Non-pigmented ciliary epithelial cell (primary cell): ENCODE data around the gene GATA1.

ENCODE experiments used
- DNase-seq: peaks from one replicate; pipeline ENCODE4 v3.0.0-alpha.2; 2010; ENCODE audit warnings: low read depth

GATA1 gene

DNA sequence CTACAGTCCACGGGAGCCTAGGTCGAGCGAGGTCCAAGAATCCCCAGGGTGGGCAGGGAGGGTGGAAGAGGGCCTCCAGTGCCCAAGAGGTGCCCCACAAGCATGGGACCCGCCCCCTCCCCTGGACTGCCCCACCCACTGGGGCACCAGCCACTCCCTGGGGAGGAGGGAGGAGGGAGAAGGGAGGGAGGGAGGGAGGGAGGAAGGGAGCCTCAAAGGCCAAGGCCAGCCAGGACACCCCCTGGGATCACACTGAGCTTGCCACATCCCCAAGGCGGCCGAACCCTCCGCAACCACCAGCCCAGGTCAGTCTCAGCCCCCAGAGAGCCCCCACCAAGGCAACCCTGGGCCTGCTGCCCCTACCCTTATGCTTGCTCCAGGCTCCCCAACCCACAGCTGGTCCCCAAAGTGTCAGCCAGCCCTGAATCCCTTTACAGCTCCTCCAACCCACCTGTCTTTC, at the start of gene GATA1:
GATA1 (plus strand) TSS at position 250 of the 460 bp plus-strand sequence. CDS start 4,520 bp downstream, outside the sequence.
- no peak for DNase-seq

- no peak for DNase-seq
Measured at GRCh38 chrX:48736878-48737212, 49.5 kb upstream of the GATA1 start.

- DNase-seq: peak; percentile 89
Measured at GRCh38 chrX:48737213-48737938, 49.0 kb upstream of the GATA1 start.

DNA sequence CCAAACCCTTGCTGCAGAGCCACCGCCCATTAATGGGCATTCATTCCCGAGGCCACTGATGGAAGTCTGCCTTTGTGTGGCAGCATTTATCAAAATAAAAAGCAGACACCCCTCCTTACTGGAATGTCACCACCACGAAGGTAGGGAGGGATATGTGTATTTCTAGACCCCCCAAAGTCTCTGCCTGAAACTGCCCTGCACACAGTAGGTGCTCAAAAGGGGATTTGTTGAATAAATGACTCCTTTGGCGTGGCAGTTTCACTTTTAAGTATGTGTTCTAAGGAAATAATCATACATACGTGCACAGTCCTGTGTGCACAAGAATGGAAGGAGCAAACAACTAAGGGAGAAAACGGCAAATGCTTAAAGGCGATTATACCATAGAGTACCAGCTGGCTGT, 48.5 kb upstream of the GATA1 start:
- DNase-seq: no peak

DNA sequence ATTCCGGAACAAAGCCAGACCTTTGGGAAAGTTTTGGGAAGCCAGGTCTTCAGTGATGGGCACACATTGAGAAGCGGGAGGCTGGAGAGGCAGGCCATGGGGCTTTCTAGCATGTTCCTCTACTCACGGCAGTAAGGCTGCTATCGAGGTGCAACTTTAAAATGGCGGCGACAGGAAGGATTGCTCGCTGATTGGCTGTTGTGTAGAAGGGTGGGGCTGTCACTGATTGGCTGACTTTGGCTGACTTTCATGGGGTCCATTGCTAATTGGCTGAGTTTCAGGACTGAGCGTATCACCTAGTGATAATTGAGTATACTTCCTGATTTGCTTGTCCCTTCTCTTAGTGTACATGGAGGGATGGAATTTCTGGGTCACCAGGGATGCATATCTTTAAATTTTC, 44.6 kb upstream of the GATA1 start:
- DNase-seq: no peak

DNA sequence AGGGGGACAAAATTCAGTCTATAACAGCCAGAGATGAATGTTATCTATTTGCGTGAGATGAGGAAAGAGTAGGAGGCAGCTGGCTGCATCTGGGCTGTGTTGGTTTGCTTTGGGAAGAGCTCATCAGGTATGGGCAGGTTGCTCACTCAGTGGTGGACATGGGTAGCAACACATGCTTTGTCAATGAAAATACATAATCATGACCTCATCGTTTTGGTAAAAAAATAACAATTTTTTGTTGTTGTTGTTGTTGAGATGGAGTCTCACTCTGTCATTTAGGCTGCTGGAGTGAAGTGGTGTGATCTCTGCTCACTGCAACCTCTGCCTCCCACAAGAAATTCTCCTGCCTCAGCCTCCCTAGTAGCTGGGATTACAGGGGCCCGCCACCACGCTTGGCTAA, 41.2 kb upstream of the GATA1 start:
- DNase-seq: no peak

- DNase-seq: no peak
Measured at GRCh38 chrX:48747415-48748016, 38.9 kb upstream of the GATA1 start.

- DNase-seq: no peak
Measured at GRCh38 chrX:48749182-48749581, 37.2 kb upstream of the GATA1 start.

GRCh38 chrX:48751343-48751742, 35.0 kb upstream of the GATA1 start:
- no peak for DNase-seq

GRCh38 chrX:48752498-48752897, 33.9 kb upstream of the GATA1 start:
- no peak for DNase-seq

DNA sequence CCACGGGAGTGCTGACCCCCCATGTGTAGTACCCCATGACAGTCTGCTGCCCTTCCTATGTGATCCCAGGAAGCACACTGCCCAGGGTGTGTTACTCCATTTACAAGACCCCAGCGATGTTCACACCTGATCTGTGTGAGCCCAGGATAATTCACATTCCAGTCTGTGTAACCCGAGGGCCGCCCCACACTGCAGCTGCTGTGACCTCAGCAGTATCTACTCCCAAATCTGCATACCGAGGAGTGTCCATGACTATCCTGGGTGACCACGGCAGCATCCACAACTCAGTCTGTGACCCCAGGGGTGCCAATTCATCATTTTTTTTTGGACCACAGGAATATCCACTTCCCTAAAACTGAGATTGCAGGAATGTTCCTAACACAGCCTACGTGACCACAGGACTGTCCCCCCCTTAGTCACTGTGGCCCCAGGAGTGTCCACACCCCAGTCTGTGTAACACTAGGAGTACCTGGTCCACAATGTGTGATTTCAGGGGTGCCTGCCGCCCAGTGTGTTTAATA, 32.6 kb upstream of the GATA1 start:
- DNase-seq: no peak

DNA sequence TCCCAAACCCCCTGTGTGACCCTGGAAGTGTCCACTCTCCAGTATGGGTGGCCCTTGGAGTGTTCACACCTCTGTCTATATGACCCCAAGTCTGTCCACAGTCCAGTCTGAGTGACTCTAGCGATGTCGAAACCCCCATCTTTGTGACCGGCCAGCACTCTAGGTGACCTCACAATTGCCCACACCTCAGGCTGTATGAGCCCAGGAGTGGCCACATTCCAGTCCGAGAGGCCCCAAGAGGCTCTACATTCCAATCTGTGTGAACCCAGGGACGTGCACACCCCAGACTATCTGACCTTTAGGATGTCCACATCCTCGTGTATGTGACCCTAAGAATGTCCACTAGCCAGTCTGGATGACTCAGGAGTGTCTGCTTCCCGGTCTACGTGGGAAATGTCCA, 32.2 kb upstream of the GATA1 start:
- DNase-seq: no peak

DNA sequence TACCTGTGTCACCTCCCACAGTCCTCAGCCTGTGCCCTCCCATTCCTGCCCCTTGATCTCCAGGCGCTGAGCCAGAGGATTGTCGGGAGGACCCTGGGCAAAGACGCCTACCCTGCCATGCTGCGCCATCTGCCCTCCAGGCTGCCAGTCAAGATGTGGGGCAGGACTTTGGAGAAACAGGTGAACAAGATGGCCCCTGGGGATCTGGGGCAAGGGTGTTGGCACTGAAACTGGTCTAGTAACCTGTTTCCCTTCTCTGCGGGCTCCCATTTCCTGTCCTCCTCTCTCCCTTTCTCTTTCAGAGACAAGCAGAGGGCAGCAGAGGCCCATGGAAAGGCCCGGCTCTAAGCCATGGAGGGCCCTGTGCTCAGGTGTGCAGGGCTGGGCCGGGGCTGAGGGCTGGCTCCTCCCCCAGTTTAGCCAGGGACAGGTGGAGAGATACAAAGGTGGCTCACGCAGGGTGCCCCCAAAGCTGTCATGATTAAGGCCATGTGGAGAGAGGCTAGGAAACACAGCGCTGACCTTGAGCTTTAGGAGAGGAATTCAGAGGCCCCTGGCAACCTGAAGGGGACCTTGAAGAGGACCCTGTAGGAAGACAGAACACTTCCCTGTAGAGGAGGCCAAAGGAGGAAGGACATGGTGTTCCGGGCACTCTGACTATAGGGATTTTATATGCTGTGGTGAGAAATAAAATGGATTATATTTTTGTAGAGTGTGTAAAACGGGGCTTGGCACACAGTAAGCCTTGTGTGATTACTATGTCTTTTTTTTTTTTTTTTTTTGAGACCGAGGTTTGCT, 24.5 kb upstream of the GATA1 start, which contains the start of gene GLOD5:
GLOD5 (plus strand) TSS at position 74 of the 798 bp plus-strand sequence; CDS start at position 118, 44 bp downstream.
- DNase-seq: no peak

DNA sequence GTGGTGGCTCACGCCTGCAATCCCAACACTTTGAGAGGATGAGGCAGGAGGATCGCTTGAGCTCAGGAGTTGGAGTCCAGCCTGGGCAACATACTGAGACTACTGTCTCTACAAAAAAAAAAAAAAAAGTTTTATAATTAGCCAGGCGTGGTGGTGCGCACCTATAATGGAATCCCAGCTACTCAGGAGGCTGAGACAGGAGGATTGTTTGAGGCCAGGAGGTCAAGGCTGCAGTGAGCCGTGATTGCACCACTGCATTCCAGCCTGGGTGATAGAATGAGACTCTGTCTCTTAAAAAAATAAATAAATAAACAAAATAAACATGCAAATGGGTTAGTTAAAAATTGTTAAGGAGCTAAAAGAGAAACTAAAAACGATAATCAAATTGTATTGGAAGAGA, 17.2 kb upstream of the GATA1 start:
- DNase-seq: no peak

GRCh38 chrX:48770296-48770695, 16.1 kb upstream of the GATA1 start:
- DNase-seq: no peak

- no peak for DNase-seq
Measured at GRCh38 chrX:48772602-48773001, 13.8 kb upstream of the GATA1 start.

DNA sequence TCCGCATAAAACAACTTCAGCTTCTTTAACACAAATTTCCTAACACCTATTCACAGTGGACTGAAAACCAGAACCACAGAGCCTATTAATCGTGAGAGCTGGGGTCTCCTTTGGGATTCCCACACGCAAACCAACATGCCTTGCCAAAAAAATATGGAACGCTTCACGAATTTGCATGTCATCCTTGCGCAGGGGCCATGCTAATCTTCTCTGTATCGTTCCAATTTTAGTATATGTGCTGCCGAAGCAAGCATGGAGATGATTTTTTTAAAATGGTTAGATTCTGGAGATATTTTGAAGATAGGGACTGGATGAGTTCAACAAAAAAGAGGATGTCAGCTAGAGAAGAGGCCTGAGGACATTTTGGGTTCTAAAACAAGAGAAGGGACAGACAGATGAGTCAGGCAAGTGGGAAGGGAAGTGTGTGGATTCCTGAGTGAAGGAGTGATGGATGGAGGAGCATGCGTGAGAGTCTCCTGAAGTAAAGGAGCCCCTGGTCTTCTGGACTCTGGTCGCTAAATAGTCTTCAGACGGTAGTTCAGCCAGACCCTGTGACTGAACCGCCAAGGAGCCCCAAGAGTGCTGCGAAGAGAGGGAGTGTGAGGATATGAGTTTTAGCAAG, 9.5 kb upstream of the GATA1 start:
- no peak for DNase-seq

DNA sequence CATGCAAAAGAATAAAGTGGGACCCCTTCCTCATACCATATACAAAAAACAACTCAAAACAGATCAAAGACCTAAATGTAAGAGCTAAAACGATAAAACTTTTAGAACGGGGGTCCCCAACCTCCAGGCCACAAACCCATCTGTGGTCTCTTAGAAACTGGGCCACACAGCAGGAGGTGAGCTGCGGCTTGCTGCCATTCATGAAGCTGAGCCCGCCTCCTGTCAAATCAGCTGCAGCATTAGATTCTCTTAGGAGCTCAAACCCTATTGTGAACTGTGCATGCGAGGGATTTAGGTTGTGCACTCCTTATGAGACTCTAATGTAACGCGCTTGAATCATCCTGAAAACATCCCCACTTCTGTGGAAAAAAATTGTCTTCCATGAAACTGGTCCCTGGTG, 7.0 kb upstream of the GATA1 start:
- DNase-seq: no peak

GRCh38 chrX:48781705-48782104, 4.7 kb upstream of the GATA1 start:
- DNase-seq: no peak

DNA sequence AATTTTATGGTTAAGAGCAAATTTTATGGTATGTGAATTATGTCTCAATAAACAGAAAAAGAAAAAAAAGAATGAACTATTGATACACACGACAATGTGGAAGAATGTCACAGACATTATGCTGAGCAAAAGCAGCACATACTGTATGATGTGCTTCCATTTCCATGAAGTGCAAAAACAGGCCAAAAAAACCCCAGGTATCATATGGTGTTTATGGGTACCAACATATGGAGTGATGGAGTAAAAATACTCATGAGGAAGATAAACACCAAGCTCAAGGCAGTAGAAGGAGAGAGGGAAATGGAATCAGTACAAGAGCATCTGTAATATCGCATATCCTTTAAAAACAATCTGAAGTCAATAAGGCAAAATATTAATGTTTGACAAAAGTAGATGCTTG, 4.2 kb upstream of the GATA1 start:
- no peak for DNase-seq

- DNase-seq: no peak
Measured at GRCh38 chrX:48782795-48783194, 3.6 kb upstream of the GATA1 start.

GRCh38 chrX:48784726-48785125, 1.7 kb upstream of the GATA1 start:
- no peak for DNase-seq
